NB4 (cell line): ENCODE results near the gene PRTN3.

Experiments used
- CTCF ChIP-seq: IDR thresholded peaks from one replicate; pipeline ENCODE4 v1.5.1; 2012; ENCODE audit warnings: low read depth, low read length
- MAX ChIP-seq: IDR thresholded peaks from 2 replicates; pipeline ENCODE4 v1.6.1; 2011; ENCODE audit warnings: low read depth, low read length
- POLR2A ChIP-seq: IDR thresholded peaks from 2 replicates; pipeline ENCODE4 v1.6.1; 2011; ENCODE audit warnings: mild to moderate bottlenecking; ENCODE audit not compliant: insufficient read length; ENCODE audit errors: extremely low read depth

- TF ChIP-seq CTCF (no peak), POLR2A (no peak), MAX (no peak)
Measured at GRCh38 chr19:806815-807421, 33.9 kb upstream of the PRTN3 start.
